ENCODE data around the gene PGGT1B. TPM values are rescaled to one million over a fixed set of nuclear protein-coding genes. Genes with fewer than 3 reads are reported as not detected.

The PGGT1B gene
- total RNA-seq, 1 experiment from 2014 or later = 59.7 TPM

GRCh38 chr5:115168829-115169486 lies 93.7 kb downstream of the PGGT1B start:
- H2BK5ac ChIP-seq (ENCODE audit: insufficient read length, low read length) = no peak overlapping the region
- peak overlapping the region; percentile 68 for H3K4me2 ChIP-seq (ENCODE audit: insufficient read depth, insufficient read length, low read length)
- TF ChIP-seq CTCF (conservative IDR thresholded peaks at IDR 0.05) = no peak
- H3K27ac Mint-ChIP-seq = no peak overlapping the region; a peak in 1 of 7 replicates
- H2BK12ac ChIP-seq (ENCODE audit: insufficient read length, low read depth, low read length) = no peak overlapping the region
- no peak overlapping the region for H3K27ac ChIP-seq (ENCODE audit: insufficient read length, low read depth, low read length)
- no CpG with 5 or more reads among the region's 41 CpGs for WGBS (ENCODE audit: extremely low coverage, insufficient read length, low lambda C conversion rate)
- H3K79me1 ChIP-seq (ENCODE audit: insufficient read depth, low read depth, low read length, poor library complexity, severe bottlenecking) = no peaks in the 10 kb centered on the region
- no peaks in the 10 kb centered on the region for H3K4me1 ChIP-seq (ENCODE audit: insufficient read depth, low read length)
- H3K27me3 Mint-ChIP-seq (ENCODE audit: low read depth) = peaks cover 49% of the 10 kb centered on the region
- peaks cover 8% of the 10 kb centered on the region for H3K23me2 ChIP-seq (ENCODE audit: insufficient read length, low read depth, low read length, poor library complexity, severe bottlenecking)
- no peak overlapping the region for H3K56ac ChIP-seq (ENCODE audit: insufficient read length, low read depth, low read length)
- peak overlapping the region; percentile 85 to 92 for H3K4me3 Mint-ChIP-seq
- H2BK20ac ChIP-seq (ENCODE audit: low read depth, low read length, poor library complexity, severe bottlenecking) = no peak overlapping the region
- H3K36me3 Mint-ChIP-seq (ENCODE audit: insufficient read depth in 1 of 3, low read depth in 3 of 3) = peaks cover 40 to 48% (median 43%) of the 10 kb centered on the region in 3 experiments
- H3T11ph ChIP-seq (ENCODE audit: low read length) = no peak overlapping the region
- no peak overlapping the region for H2BK120ac ChIP-seq (ENCODE audit: low read depth, low read length, poor library complexity, severe bottlenecking)
- peaks cover 13 to 14% of the 10 kb centered on the region in 2 experiments for H3K4me1 Mint-ChIP-seq
- no peak overlapping the region for H3K23ac ChIP-seq (ENCODE audit: insufficient read length, low read depth, low read length)
- H3K9ac ChIP-seq (ENCODE audit: extremely low read depth, insufficient read length, low read length) = peak overlapping the region; percentile 68
- H3K9me3 ChIP-seq (ENCODE audit: control insufficient read depth, low read depth, low read length) = peaks cover 25% of the 10 kb centered on the region
- no peak overlapping the region for H4K8ac ChIP-seq (replicated peaks; ENCODE audit: insufficient read length, low read depth, low read length)
- DNase-seq = peak; percentile 37
- H4K20me1 ChIP-seq (ENCODE audit: control insufficient read depth, insufficient read depth, insufficient read length) = no peaks in the 10 kb centered on the region
- H4K91ac ChIP-seq (ENCODE audit: insufficient read length, low read depth, low read length) = no peak overlapping the region
- H3K79me2 ChIP-seq (ENCODE audit: insufficient read depth, low read length) = 0 out of 2 replicates have a peak, but pooled peaks cover 5% of the 10 kb centered on the region
- H2BK15ac ChIP-seq (ENCODE audit: low read depth, low read length) = no peak overlapping the region
- H2AK5ac ChIP-seq (ENCODE audit: insufficient read length, low read length) = no peak overlapping the region
- no peak overlapping the region for H4K5ac ChIP-seq (ENCODE audit: insufficient read length, low read depth, low read length)
- H3K4ac ChIP-seq (ENCODE audit: low read depth, low read length) = no peak overlapping the region
- H2AFZ ChIP-seq (ENCODE audit: low read length) = no peak overlapping the region
- peak overlapping the region; percentile 77 for H3K18ac ChIP-seq (ENCODE audit: insufficient read length, low read depth, low read length)
- H3K9me3 Mint-ChIP-seq = peaks cover 44 to 45% of the 10 kb centered on the region in 2 experiments
- H3K27me3 ChIP-seq (ENCODE audit: insufficient read depth, low read length) = peaks cover 3% of the 10 kb centered on the region; the same call in 1 of the 2 replicates
- H3K14ac ChIP-seq (ENCODE audit: insufficient read depth, low read length) = peak overlapping the region; percentile 91
